ENCODE results near the gene TRDMT1. TPM values are rescaled to one million over a fixed set of nuclear protein-coding genes. Genes with fewer than 3 reads are reported as not detected.

TRDMT1 gene
- polyA plus RNA-seq, 3 donors = 3.1 to 6.6 (median 5.0) TPM

GRCh38 chr10:17155826-17156225, 45.6 kb downstream of the TRDMT1 start:
- Mint-ChIP-seq H3K27me3 (ENCODE audit: low read depth in 3 of 3) (peaks cover 0 to under 1% (median 0%) of the 10 kb centered on the region in 3 donors), H3K4me1 (no peaks in the 10 kb centered on the region), H3K4me3 (no peak overlapping the region), H3K9me3 (no peaks in the 10 kb centered on the region), H3K27ac (no peak overlapping the region), H3K36me3 (peaks cover 0 to 24% of the 10 kb centered on the region in 2 donors)
- Histone ChIP-seq H3K79me2 (ENCODE audit: insufficient read depth, low read length) (no peaks in the 10 kb centered on the region), H3K4me3 (replicated peaks in 1 of 3; ENCODE audit: low read depth in 2 of 3, low read length in 3 of 3) (no peak overlapping the region), H4K20me1 (ENCODE audit: insufficient read depth, low read length) (no peaks in the 10 kb centered on the region), H3K9me3 (replicated peaks in 1 of 2; ENCODE audit: control insufficient read depth in 1 of 2, insufficient read depth in 1 of 2, low read length in 2 of 2) (no peaks in the 10 kb centered on the region), H3K9ac (ENCODE audit: insufficient read depth, low read length, poor library complexity, severe bottlenecking) (no peak overlapping the region), H3K4me1 (ENCODE audit: control insufficient read depth in 1 of 2, insufficient read depth in 2 of 2, low read length in 2 of 2) (no peaks in the 10 kb centered on the region), H3K27me3 (ENCODE audit: control insufficient read depth in 2 of 2, insufficient read depth in 2 of 2, low read length in 2 of 2) (no peaks in the 10 kb centered on the region), H3K4me2 (replicated peaks; ENCODE audit: extremely low read depth, low read length, poor library complexity, severe bottlenecking) (no peak overlapping the region), H3K36me3 (replicated peaks in 1 of 2; ENCODE audit: control insufficient read depth in 1 of 2, insufficient read depth in 2 of 2, low read length in 2 of 2) (no peaks in the 10 kb centered on the region), H2AFZ (ENCODE audit: insufficient read depth, low read depth, low read length, poor library complexity, severe bottlenecking) (no peak overlapping the region), H3K27ac (ENCODE audit: low read depth in 1 of 2, low read length in 2 of 2) (no peak overlapping the region)
- TF ChIP-seq CTCF (IDR thresholded peaks at IDR 0.05) = no peak
- intact Hi-C loops (cut with micrococcal nuclease) = no loop called here
- DNase-seq = no peak

- TF ChIP-seq CTCF (IDR thresholded peaks at IDR 0.05) = no peak
- Mint-ChIP-seq H3K36me3 (peaks cover 0 to 26% of the 10 kb centered on the region in 2 donors), H3K27me3 (ENCODE audit: low read depth in 3 of 3) (no peaks in the 10 kb centered on the region), H3K4me1 (no peaks in the 10 kb centered on the region), H3K27ac (no peak overlapping the region), H3K4me3 (no peak overlapping the region), H3K9me3 (no peaks in the 10 kb centered on the region)
- Histone ChIP-seq H3K4me3 (replicated peaks in 1 of 3; ENCODE audit: low read depth in 2 of 3, low read length in 3 of 3) (no peak overlapping the region), H3K79me2 (ENCODE audit: insufficient read depth, low read length) (no peaks in the 10 kb centered on the region), H3K4me1 (ENCODE audit: control insufficient read depth in 1 of 2, insufficient read depth in 2 of 2, low read length in 2 of 2) (no peaks in the 10 kb centered on the region), H3K4me2 (replicated peaks; ENCODE audit: extremely low read depth, low read length, poor library complexity, severe bottlenecking) (no peak overlapping the region), H4K20me1 (ENCODE audit: insufficient read depth, low read length) (no peaks in the 10 kb centered on the region), H3K27ac (ENCODE audit: low read depth in 1 of 2, low read length in 2 of 2) (no peak overlapping the region), H3K36me3 (replicated peaks in 1 of 2; ENCODE audit: control insufficient read depth in 1 of 2, insufficient read depth in 2 of 2, low read length in 2 of 2) (no peaks in the 10 kb centered on the region), H3K9me3 (replicated peaks in 1 of 2; ENCODE audit: control insufficient read depth in 1 of 2, insufficient read depth in 1 of 2, low read length in 2 of 2) (no peaks in the 10 kb centered on the region), H2AFZ (ENCODE audit: insufficient read depth, low read depth, low read length, poor library complexity, severe bottlenecking) (no peak overlapping the region), H3K9ac (ENCODE audit: insufficient read depth, low read length, poor library complexity, severe bottlenecking) (no peak overlapping the region), H3K27me3 (ENCODE audit: control insufficient read depth in 2 of 2, insufficient read depth in 2 of 2, low read length in 2 of 2) (no peaks in the 10 kb centered on the region)
- DNase-seq = no peak
- intact Hi-C loops (cut with micrococcal nuclease) = no loop called here
Measured at GRCh38 chr10:17154116-17154515, 47.4 kb downstream of the TRDMT1 start.
